Peyer's patch (tissue), 4 donors: ENCODE results near the gene STK40. TPM values are rescaled to one million over a fixed set of nuclear protein-coding genes. Genes with fewer than 3 reads are reported as not detected.

Experiments used
- DNase-seq, 3 donors: peaks; one replicate each; pipeline ENCODE4 v3.0.0-alpha.2; 2017 to 2019
- H3K27ac ChIP-seq, 4 donors: fragments of 200-600 bp; sonication (generic); one replicate each; pipeline ENCODE4 v1.5.1; 2016 to 2019
- H3K27me3 ChIP-seq, 2 donors: fragments of 200-600 bp; sonication (generic); one replicate each; pipeline ENCODE4 v1.5.1; 2019
- H3K36me3 ChIP-seq, 3 donors: fragments of 200-600 bp; sonication (generic); one replicate each; pipeline ENCODE4 v1.5.1; 2016 to 2019
- H3K4me1 ChIP-seq, 4 donors: fragments of 200-600 bp; sonication (generic); one replicate each; pipeline ENCODE4 v1.5.1; 2016 to 2019
- H3K4me3 ChIP-seq, 4 donors: fragments of 200-600 bp; sonication (generic); 1 replicate in 3 of 4; 2 replicates in 1 of 4; pipeline ENCODE4 v1.5.1; 2016 to 2019; ENCODE audit warnings: mild to moderate bottlenecking in 1 of 4
- H3K9me3 ChIP-seq, 4 donors: fragments of 200-600 bp; sonication (generic); one replicate each; pipeline ENCODE4 v1.5.1; 2016 to 2019; ENCODE audit warnings: mild to moderate bottlenecking in 1 of 4
- POLR2A ChIP-seq, 2 donors: fragments of 450-650 bp; IDR thresholded peaks; one replicate each; pipeline ENCODE4 v1.5.1; 2017; ENCODE audit warnings: antibody characterized with exemption in 2 of 2, mild to moderate bottlenecking in 2 of 2, moderate library complexity in 2 of 2
- total RNA-seq, 4 donors: library from RNA; depleted of rRNA; stranded (reverse); fragments of >200 nt; gene quantifications; one replicate each; pipeline ENCODE4 v1.1.0, GENCODE V29; 2016
- TF ChIP-seq, protein P1 (sequence below), 6 experiments: fragments of 450-650 bp in 4 of 6; fragments of 200-600 bp in 2 of 6; sonication (generic) in 1 of 6; IDR thresholded peaks; one replicate each; pipeline ENCODE4 v1.5.1; 2017 to 2019; ENCODE audit warnings: antibody characterized with exemption in 6 of 6, mild to moderate bottlenecking in 3 of 6, moderate library complexity in 1 of 6

Gene STK40
- total RNA-seq, 4 donors from 2014 or later, result 14.0 to 30.2 (median 21.5) TPM

DNA sequence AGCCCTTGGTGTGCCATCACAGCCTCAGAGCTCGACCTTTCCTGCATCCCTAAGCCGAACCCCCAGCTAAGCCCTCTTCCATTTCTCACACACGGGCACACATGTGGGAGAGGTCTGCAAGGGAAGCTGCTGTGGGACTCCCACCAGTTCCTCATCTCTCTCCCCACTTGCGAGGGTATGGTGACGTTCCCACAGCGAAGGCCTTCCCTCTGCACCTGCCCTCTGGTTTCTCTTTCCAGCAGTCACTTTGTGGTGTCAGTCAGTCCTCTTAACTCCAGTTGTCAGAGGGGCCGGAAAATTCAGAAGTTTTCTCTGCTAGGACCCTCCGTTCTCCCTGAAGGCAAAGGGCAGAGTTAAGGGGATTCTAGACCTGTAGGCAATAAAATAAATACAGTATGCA is 5.5 kb upstream of the STK40 start:
- Histone ChIP-seq H3K4me3 (peak overlapping the region in 1 of 4 donors; percentile 4), H3K4me1 (peaks cover 6 to 32% (median 23%) of the 10 kb centered on the region in 4 donors), H3K27ac (peak overlapping the region in 2 of 4 donors; percentile 47 to 98), H3K9me3 (no peaks in the 10 kb centered on the region), H3K27me3 (no peaks in the 10 kb centered on the region), H3K36me3 (peaks cover 0 to 22% (median 0%) of the 10 kb centered on the region in 3 donors)
- DNase-seq, result no peak
- no peak for TF ChIP-seq POLR2A (IDR thresholded peaks at IDR 0.05)
- TF ChIP-seq, protein P1, sequence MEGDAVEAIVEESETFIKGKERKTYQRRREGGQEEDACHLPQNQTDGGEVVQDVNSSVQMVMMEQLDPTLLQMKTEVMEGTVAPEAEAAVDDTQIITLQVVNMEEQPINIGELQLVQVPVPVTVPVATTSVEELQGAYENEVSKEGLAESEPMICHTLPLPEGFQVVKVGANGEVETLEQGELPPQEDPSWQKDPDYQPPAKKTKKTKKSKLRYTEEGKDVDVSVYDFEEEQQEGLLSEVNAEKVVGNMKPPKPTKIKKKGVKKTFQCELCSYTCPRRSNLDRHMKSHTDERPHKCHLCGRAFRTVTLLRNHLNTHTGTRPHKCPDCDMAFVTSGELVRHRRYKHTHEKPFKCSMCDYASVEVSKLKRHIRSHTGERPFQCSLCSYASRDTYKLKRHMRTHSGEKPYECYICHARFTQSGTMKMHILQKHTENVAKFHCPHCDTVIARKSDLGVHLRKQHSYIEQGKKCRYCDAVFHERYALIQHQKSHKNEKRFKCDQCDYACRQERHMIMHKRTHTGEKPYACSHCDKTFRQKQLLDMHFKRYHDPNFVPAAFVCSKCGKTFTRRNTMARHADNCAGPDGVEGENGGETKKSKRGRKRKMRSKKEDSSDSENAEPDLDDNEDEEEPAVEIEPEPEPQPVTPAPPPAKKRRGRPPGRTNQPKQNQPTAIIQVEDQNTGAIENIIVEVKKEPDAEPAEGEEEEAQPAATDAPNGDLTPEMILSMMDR (IDR thresholded peaks at IDR 0.05), result no peak

DNA sequence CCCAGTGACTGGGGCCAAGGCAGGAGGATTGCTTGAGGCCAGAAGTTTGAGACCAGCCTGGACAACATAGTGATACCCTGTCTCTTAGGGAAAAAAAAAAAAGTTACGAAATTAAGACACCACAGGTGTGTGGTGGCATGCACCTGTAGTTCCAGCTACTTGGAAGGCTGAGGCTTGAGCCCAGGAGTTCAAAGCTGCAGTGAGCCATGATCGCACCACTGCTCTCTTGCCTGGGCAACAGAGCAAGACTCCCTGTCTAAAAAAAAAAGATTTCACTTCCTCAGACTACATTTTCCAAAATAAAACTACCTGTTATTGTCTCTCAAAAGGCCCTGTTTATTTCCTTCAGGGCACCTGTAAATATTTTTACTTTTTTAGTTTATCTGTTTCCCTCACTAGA is 4.7 kb upstream of the STK40 start:
- Histone ChIP-seq H3K36me3 (peaks cover 0 to 22% (median 0%) of the 10 kb centered on the region in 3 donors), H3K4me3 (no peak overlapping the region), H3K9me3 (no peaks in the 10 kb centered on the region), H3K4me1 (peaks cover 6 to 32% (median 21%) of the 10 kb centered on the region in 4 donors), H3K27me3 (no peaks in the 10 kb centered on the region), H3K27ac (peak overlapping the region in 3 of 4 donors; percentile 10 to 98 (median 47))
- peak in 1 of 3 donors; percentile 40 for DNase-seq
- TF ChIP-seq, protein P1 (IDR thresholded peaks at IDR 0.05), result no peak
- TF ChIP-seq POLR2A (IDR thresholded peaks at IDR 0.05), result no peak

DNA sequence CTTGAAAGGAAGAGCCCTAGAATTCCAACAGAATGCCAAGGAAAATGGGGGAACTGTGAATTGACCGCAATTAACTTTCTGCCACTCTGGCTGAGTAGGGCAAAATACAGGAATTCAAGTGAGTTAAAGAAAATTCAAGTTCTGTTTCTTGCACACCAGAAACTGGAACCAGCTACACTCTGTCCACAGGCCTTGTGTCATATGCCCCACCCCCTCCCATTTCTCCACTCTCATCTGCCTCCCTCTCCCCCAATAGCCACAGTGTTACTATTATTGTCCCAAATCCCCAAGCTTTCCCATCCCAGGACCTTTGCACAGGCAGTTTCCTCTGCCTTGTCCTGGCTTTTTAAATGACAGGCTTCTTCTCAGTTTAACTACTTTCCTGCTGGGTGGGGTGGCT is 4.3 kb upstream of the STK40 start:
- DNase-seq, result peak in 1 of 3 donors; percentile 57
- TF ChIP-seq, protein P1 (IDR thresholded peaks at IDR 0.05), result no peak
- no peak for TF ChIP-seq POLR2A (IDR thresholded peaks at IDR 0.05)
- no peaks in the 10 kb centered on the region for H3K27me3 ChIP-seq
- peaks cover 0 to 22% (median 0%) of the 10 kb centered on the region in 3 donors for H3K36me3 ChIP-seq
- H3K9me3 ChIP-seq, result no peaks in the 10 kb centered on the region
- peaks cover 6 to 32% (median 21%) of the 10 kb centered on the region in 4 donors for H3K4me1 ChIP-seq
- peak overlapping the region in 2 of 4 donors; percentile 10 to 98 for H3K27ac ChIP-seq
- H3K4me3 ChIP-seq, result no peak overlapping the region

DNA sequence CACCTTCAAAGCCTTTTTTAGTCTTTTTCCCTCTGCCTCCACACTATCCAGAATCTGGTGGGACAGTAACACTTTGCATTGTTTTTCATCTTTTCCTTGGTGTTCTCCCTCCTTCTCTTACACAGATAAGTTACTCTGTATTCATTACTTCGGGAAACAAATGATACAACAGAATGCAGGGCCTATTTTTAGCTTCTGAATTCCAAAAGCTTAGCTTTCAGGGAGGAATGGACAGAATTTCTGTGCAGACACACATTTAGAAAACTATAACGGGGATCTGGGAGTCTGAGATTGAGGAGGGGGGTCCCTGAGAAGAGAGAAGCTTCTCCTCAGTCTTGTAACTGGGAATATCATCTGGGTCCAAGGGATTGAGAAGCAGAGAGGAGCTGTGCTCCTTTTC is 3.5 kb upstream of the STK40 start:
- peaks cover 6 to 36% (median 26%) of the 10 kb centered on the region in 4 donors for H3K4me1 ChIP-seq
- TF ChIP-seq, protein P1 (IDR thresholded peaks at IDR 0.05), result no peak
- TF ChIP-seq POLR2A (IDR thresholded peaks at IDR 0.05), result no peak
- no peak overlapping the region for H3K4me3 ChIP-seq
- no peaks in the 10 kb centered on the region for H3K9me3 ChIP-seq
- H3K36me3 ChIP-seq, result peaks cover 0 to 22% (median 0%) of the 10 kb centered on the region in 3 donors
- peak overlapping the region in 3 of 4 donors; percentile 10 to 98 (median 98) for H3K27ac ChIP-seq
- H3K27me3 ChIP-seq, result no peaks in the 10 kb centered on the region
- no peak for DNase-seq

DNA sequence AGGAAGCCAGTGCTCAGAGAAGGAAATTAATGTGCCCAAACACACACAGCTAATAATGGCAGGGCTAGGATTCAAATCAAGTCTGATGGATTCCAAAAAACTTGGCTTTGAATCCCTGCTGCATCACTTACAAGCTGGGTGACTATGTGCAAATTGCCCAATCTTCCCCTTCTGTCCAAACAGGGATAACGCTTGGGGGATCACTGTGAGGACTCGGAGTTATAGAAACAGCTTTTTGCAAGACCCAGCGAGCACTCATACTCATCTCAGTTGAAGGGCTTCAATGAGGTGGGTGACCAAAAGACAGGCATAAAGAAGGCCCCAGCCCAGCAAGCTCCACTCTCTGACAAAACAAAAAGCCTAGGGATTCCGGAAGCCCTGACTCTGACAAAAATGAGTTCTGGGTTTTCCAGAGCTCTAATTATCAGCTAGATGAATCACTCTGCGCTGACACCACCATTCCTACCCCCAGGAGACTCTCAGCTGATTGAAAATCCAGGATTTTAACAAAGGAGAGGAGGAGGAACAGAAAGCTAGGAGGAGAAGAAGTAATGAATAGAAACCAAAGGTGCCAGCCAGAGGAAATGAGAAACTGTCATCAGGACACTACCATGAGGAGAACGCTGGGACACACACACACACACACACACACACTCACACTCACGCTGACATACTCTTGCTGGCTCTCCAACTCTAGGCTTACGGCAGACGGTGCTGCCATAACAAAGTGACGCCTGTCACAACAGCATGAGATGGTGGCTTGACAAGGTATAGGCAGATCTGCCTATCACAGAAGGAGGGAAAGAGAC is 1.6 kb upstream of the STK40 start:
- H3K27me3 ChIP-seq, result no peaks in the 10 kb centered on the region
- H3K36me3 ChIP-seq, result peaks cover 0 to 10% (median 0%) of the 10 kb centered on the region in 3 donors
- peak in 1 of 3 donors; percentile 46 for DNase-seq
- no peak for TF ChIP-seq POLR2A (IDR thresholded peaks at IDR 0.05)
- TF ChIP-seq, protein P1 (IDR thresholded peaks at IDR 0.05), result no peak
- peak overlapping the region; percentile 97 to 99 (median 98) for H3K27ac ChIP-seq
- peak overlapping the region in 2 of 4 donors; percentile 79 to 97 for H3K4me3 ChIP-seq
- no peaks in the 10 kb centered on the region for H3K9me3 ChIP-seq
- H3K4me1 ChIP-seq, result peaks cover 6 to 51% (median 28%) of the 10 kb centered on the region in 4 donors
